ENCODE data around the gene PPP1R3F.

The PPP1R3F gene

DNA sequence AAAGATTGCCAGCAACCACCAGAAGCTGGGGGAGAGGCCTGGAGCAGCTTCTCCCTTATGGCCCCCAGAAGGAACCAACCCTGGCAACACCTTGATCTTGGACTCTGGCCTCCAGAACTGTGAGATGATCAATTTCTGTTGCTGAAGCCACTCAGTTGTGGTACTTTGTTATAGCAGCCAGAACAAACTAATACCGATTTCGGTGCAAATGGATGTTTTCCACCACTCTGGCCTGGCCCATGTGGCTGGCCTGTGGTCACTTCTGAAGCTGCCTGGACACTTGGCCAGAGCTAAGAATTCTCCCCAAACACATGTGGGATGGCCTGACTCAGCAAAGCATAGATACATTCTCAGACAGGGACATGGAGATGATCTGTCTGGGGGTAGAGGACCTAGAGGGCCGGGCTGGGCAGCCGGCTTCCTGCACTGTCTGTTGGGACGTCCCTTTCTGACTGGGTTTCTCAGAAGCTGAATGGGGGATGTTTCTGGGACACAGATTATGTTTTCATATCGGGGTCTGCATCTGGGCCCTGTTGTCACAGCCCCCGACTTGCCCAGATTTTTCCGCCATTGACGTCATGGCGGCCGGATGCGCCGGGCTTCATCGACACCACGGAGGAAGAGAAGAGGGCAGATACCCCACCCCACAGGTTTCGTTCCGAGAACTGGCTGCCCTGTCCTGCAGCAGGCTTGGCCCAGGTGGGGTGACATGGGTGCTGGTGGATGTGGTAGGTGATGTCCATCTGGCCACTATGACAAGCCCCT is 9.2 kb upstream of the PPP1R3F start:
- no peak for TF ChIP-seq EZH2 (IDR thresholded peaks at IDR 0.05; ENCODE audit: borderline replicate concordance, low read depth, low read length, severe bottlenecking)
- TF ChIP-seq, protein P1, sequence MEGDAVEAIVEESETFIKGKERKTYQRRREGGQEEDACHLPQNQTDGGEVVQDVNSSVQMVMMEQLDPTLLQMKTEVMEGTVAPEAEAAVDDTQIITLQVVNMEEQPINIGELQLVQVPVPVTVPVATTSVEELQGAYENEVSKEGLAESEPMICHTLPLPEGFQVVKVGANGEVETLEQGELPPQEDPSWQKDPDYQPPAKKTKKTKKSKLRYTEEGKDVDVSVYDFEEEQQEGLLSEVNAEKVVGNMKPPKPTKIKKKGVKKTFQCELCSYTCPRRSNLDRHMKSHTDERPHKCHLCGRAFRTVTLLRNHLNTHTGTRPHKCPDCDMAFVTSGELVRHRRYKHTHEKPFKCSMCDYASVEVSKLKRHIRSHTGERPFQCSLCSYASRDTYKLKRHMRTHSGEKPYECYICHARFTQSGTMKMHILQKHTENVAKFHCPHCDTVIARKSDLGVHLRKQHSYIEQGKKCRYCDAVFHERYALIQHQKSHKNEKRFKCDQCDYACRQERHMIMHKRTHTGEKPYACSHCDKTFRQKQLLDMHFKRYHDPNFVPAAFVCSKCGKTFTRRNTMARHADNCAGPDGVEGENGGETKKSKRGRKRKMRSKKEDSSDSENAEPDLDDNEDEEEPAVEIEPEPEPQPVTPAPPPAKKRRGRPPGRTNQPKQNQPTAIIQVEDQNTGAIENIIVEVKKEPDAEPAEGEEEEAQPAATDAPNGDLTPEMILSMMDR (IDR thresholded peaks at IDR 0.05; ENCODE audit: borderline replicate concordance, extremely low read depth, low read length, poor library complexity, severe bottlenecking): no peak
- no peaks in the 10 kb centered on the region for H3K9me3 ChIP-seq (ENCODE audit: insufficient read depth, low read length, severe bottlenecking)
- no peak overlapping the region for H3K4me2 ChIP-seq (ENCODE audit: insufficient read depth, low read length)
- no peaks in the 10 kb centered on the region for H3K79me2 ChIP-seq (ENCODE audit: insufficient read depth, low read length)
- no peaks in the 10 kb centered on the region for H3K27me3 ChIP-seq (ENCODE audit: insufficient read depth, low read length, poor library complexity)
- no peaks in the 10 kb centered on the region for H3K36me3 ChIP-seq (ENCODE audit: insufficient read depth, low read length)
- ATAC-seq (ENCODE audit: insufficient read depth, low read depth) (no peak), DNase-seq (no peak)
- no peak overlapping the region for H3K4me3 ChIP-seq (ENCODE audit: low read depth in 1 of 2, low read length in 2 of 2)
- H3K9ac ChIP-seq (ENCODE audit: low read depth, low read length): no peak overlapping the region
- H4K20me1 ChIP-seq (ENCODE audit: insufficient read depth, low read length): no peaks in the 10 kb centered on the region
- H3K4me1 ChIP-seq (ENCODE audit: insufficient read depth, low read length): no peaks in the 10 kb centered on the region
- H3K27ac ChIP-seq (ENCODE audit: low read length): no peak overlapping the region
- H2AFZ ChIP-seq (ENCODE audit: low read depth, low read length): no peak overlapping the region

DNA sequence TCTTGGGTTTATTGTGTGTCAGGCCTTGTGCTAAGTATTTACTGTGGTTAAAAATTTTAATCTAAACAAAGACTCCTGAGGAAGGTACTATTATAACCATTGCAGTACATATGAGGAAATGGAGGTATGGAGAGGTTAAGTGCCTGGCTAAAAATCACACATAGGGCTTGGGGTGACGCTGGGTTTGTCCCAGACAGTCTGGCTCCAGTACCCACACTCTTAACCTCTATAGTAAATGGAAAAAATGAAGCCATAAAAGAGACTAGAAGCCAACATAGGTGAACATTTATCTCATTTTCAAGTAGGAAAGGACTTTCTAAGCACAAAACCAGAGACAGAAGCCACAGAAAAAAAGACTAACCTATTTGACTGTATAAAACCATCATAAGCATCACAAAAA is 7.0 kb upstream of the PPP1R3F start:
- H3K27me3 ChIP-seq (ENCODE audit: insufficient read depth, low read length, poor library complexity): no peaks in the 10 kb centered on the region
- no peaks in the 10 kb centered on the region for H3K4me1 ChIP-seq (ENCODE audit: insufficient read depth, low read length)
- TF ChIP-seq EZH2 (IDR thresholded peaks at IDR 0.05; ENCODE audit: borderline replicate concordance, low read depth, low read length, severe bottlenecking): no peak
- ATAC-seq (ENCODE audit: insufficient read depth, low read depth) (no peak), DNase-seq (no peak)
- H2AFZ ChIP-seq (ENCODE audit: low read depth, low read length): no peak overlapping the region
- H3K9ac ChIP-seq (ENCODE audit: low read depth, low read length): no peak overlapping the region
- no peak overlapping the region for H3K4me2 ChIP-seq (ENCODE audit: insufficient read depth, low read length)
- H3K36me3 ChIP-seq (ENCODE audit: insufficient read depth, low read length): no peaks in the 10 kb centered on the region
- H3K9me3 ChIP-seq (ENCODE audit: insufficient read depth, low read length, severe bottlenecking): no peaks in the 10 kb centered on the region
- H4K20me1 ChIP-seq (ENCODE audit: insufficient read depth, low read length): no peaks in the 10 kb centered on the region
- no peak overlapping the region for H3K4me3 ChIP-seq (ENCODE audit: low read depth in 1 of 2, low read length in 2 of 2)
- H3K79me2 ChIP-seq (ENCODE audit: insufficient read depth, low read length): no peaks in the 10 kb centered on the region
- no peak overlapping the region for H3K27ac ChIP-seq (ENCODE audit: low read length)

DNA sequence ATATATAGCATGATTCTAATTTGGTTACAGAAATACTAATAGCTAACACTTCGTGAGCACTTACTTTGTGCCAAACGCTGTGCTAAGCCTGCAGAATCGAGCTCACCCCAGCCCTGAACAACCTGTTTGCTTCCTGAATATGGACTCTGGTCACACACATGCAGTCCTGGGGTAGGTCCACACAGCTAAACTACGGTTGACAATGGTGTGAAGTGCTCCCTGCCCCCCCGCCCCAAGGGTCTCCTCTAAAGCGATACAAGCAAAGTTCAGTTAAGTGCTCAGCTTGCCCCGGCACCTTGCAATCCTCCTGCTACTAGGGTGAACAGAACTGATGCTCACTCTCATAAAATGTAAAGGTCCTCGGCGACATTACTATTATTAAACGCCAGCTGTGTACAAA is 6.0 kb upstream of the PPP1R3F start:
- no peak overlapping the region for H3K4me2 ChIP-seq (ENCODE audit: insufficient read depth, low read length)

DNA sequence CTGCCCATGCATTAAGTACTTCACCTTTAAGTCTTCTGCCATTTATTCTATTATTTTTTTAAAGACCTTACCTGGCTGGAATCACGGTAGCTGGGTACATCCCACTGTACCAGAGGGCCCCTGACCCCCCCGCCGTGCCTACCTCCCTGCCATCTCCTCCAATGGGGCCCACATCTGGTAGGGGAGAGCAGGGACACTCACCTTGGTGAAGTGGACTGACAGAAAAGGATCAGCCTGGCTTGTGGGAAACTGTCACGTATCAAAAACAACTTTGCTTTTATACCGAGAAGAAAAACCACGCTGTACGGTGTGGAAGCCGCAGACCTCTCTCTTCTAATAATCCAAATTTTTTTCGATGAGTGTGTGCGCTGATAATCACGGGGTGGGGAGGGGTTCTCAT is 5.1 kb upstream of the PPP1R3F start, which contains the start of gene FOXP3:
FOXP3 (minus strand) TSS at position 251 of the 400 bp plus-strand sequence. CDS start 6,205 bp downstream, outside the sequence.
- Histone ChIP-seq H2AFZ (ENCODE audit: low read depth, low read length) (no peak within 1 kb of the TSS), H3K9me3 (ENCODE audit: insufficient read depth, low read length, severe bottlenecking) (no peaks in the 10 kb centered on the region), H3K79me2 (ENCODE audit: insufficient read depth, low read length) (no peaks in the 10 kb centered on the region), H3K4me2 (ENCODE audit: insufficient read depth, low read length) (no peak within 1 kb of the TSS), H3K36me3 (ENCODE audit: insufficient read depth, low read length) (no peaks in the 10 kb centered on the region), H3K27ac (ENCODE audit: low read length) (no peak within 1 kb of the TSS), H3K27me3 (ENCODE audit: insufficient read depth, low read length, poor library complexity) (no peaks in the 10 kb centered on the region), H3K4me3 (ENCODE audit: low read depth in 1 of 2, low read length in 2 of 2) (no peak within 1 kb of the TSS), H4K20me1 (ENCODE audit: insufficient read depth, low read length) (no peaks in the 10 kb centered on the region), H3K9ac (ENCODE audit: low read depth, low read length) (no peak within 1 kb of the TSS), H3K4me1 (ENCODE audit: insufficient read depth, low read length) (peaks cover 8% of the 10 kb centered on the region)
- TF ChIP-seq EZH2 (IDR thresholded peaks at IDR 0.05; ENCODE audit: borderline replicate concordance, low read depth, low read length, severe bottlenecking): no peak
- TF ChIP-seq, protein P1 (IDR thresholded peaks at IDR 0.05; ENCODE audit: borderline replicate concordance, extremely low read depth, low read length, poor library complexity, severe bottlenecking): no peak
- no peak for ATAC-seq (ENCODE audit: insufficient read depth, low read depth)
- no peak for DNase-seq

More for the DNA sequence above, 6.0 kb upstream of the PPP1R3F start:
- Histone ChIP-seq H3K9ac (ENCODE audit: low read depth, low read length) (no peak overlapping the region), H3K4me3 (ENCODE audit: low read depth in 1 of 2, low read length in 2 of 2) (no peak overlapping the region), H3K27ac (ENCODE audit: low read length) (no peak overlapping the region), H3K36me3 (ENCODE audit: insufficient read depth, low read length) (no peaks in the 10 kb centered on the region), H3K79me2 (ENCODE audit: insufficient read depth, low read length) (no peaks in the 10 kb centered on the region), H4K20me1 (ENCODE audit: insufficient read depth, low read length) (no peaks in the 10 kb centered on the region), H3K4me1 (ENCODE audit: insufficient read depth, low read length) (peaks cover 8% of the 10 kb centered on the region), H3K27me3 (ENCODE audit: insufficient read depth, low read length, poor library complexity) (no peaks in the 10 kb centered on the region), H2AFZ (ENCODE audit: low read depth, low read length) (no peak overlapping the region), H3K9me3 (ENCODE audit: insufficient read depth, low read length, severe bottlenecking) (no peaks in the 10 kb centered on the region)
- DNase-seq (no peak), ATAC-seq (ENCODE audit: insufficient read depth, low read depth) (no peak)
- no peak for TF ChIP-seq EZH2 (IDR thresholded peaks at IDR 0.05; ENCODE audit: borderline replicate concordance, low read depth, low read length, severe bottlenecking)
- TF ChIP-seq, protein P1 (IDR thresholded peaks at IDR 0.05; ENCODE audit: borderline replicate concordance, extremely low read depth, low read length, poor library complexity, severe bottlenecking): no peak
